Chondrocyte (in vitro differentiated cells): ENCODE results near the gene SNRNP70. TPM values are rescaled to one million over a fixed set of nuclear protein-coding genes. Genes with fewer than 3 reads are reported as not detected.
A peak's percentile ranks its signal among the peaks of the same experiment; 100 is the strongest.

Source experiments
- DNase-seq: peaks from one replicate; pipeline ENCODE4 v3.0.0; 2021; ENCODE audit warnings: mixed read lengths, low spot score
- H3K27ac Mint-ChIP-seq: one replicate; pipeline ENCODE4 v1.8.0; 2021; ENCODE audit warnings: mild to moderate bottlenecking, moderate library complexity, mixed read lengths; ENCODE audit not compliant: unreplicated experiment
- H3K27me3 Mint-ChIP-seq: 2 replicates; pipeline ENCODE4 v1.8.0; 2021; ENCODE audit warnings: low read depth, mixed read lengths
- H3K36me3 Mint-ChIP-seq: 2 replicates; pipeline ENCODE4 v1.8.0; 2021; ENCODE audit warnings: low read depth, mixed read lengths
- H3K4me1 Mint-ChIP-seq: 2 replicates; pipeline ENCODE4 v1.8.0; 2021; ENCODE audit warnings: low read depth, mild to moderate bottlenecking, mixed read lengths
- H3K4me3 Mint-ChIP-seq: one replicate; pipeline ENCODE4 v1.8.0; 2021; ENCODE audit warnings: mild to moderate bottlenecking, moderate library complexity, mixed read lengths; ENCODE audit not compliant: unreplicated experiment
- H3K9me3 Mint-ChIP-seq: 2 replicates; pipeline ENCODE4 v1.8.0; 2021; ENCODE audit warnings: low read depth, mixed read lengths
- total RNA-seq: library from RNA; stranded (reverse); gene quantifications from 3 replicates; pipeline ENCODE4 v1.2.1, GENCODE V29; 2021
- TF ChIP-seq, protein P1 (sequence below): fragments of 200-600 bp; sonication (generic); IDR thresholded peaks from 2 replicates; pipeline ENCODE4 v1.5.0; 2021; ENCODE audit warnings: antibody characterized with exemption, mild to moderate bottlenecking, moderate library complexity

Gene SNRNP70
- total RNA-seq, 1 donor from 2014 or later: 151 TPM

DNA sequence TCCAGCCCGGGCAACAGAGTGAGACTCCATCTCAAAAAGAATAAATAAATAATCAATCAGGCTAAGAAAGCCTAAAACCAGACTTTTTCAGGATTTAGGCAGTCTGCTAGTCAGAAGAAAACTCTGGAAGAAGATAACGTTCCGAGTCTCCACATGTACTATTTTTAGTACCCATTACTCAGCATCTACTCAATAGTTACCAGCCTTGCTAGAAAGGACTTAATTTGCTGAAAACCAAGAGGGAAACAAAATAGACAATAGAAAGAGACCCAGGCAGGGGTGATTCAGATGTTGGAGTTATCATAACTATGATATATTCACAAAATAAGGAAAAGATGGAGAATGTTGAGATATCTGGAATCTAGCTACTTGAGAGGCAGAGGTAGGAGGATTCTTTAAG is 25.3 kb downstream of the SNRNP70 start:
- no peak for DNase-seq
- peak overlapping the region; percentile 79 for H3K27ac Mint-ChIP-seq
- peaks cover 20% of the 10 kb centered on the region for H3K36me3 Mint-ChIP-seq
- no peaks in the 10 kb centered on the region for H3K9me3 Mint-ChIP-seq
- H3K4me1 Mint-ChIP-seq: peaks cover 40% of the 10 kb centered on the region
- no peaks in the 10 kb centered on the region for H3K27me3 Mint-ChIP-seq
- H3K4me3 Mint-ChIP-seq: no peak overlapping the region
- TF ChIP-seq, protein P1, sequence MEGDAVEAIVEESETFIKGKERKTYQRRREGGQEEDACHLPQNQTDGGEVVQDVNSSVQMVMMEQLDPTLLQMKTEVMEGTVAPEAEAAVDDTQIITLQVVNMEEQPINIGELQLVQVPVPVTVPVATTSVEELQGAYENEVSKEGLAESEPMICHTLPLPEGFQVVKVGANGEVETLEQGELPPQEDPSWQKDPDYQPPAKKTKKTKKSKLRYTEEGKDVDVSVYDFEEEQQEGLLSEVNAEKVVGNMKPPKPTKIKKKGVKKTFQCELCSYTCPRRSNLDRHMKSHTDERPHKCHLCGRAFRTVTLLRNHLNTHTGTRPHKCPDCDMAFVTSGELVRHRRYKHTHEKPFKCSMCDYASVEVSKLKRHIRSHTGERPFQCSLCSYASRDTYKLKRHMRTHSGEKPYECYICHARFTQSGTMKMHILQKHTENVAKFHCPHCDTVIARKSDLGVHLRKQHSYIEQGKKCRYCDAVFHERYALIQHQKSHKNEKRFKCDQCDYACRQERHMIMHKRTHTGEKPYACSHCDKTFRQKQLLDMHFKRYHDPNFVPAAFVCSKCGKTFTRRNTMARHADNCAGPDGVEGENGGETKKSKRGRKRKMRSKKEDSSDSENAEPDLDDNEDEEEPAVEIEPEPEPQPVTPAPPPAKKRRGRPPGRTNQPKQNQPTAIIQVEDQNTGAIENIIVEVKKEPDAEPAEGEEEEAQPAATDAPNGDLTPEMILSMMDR: no peak

- Mint-ChIP-seq H3K36me3 (peaks cover 18% of the 10 kb centered on the region), H3K27me3 (no peaks in the 10 kb centered on the region), H3K4me1 (peaks cover 42% of the 10 kb centered on the region), H3K27ac (peak overlapping the region; percentile 27), H3K9me3 (no peaks in the 10 kb centered on the region), H3K4me3 (no peak overlapping the region)
- TF ChIP-seq, protein P1: no peak
- DNase-seq: no peak
Observed at GRCh38 chr19:49111218-49111998, 26.2 kb downstream of the SNRNP70 start.

DNA sequence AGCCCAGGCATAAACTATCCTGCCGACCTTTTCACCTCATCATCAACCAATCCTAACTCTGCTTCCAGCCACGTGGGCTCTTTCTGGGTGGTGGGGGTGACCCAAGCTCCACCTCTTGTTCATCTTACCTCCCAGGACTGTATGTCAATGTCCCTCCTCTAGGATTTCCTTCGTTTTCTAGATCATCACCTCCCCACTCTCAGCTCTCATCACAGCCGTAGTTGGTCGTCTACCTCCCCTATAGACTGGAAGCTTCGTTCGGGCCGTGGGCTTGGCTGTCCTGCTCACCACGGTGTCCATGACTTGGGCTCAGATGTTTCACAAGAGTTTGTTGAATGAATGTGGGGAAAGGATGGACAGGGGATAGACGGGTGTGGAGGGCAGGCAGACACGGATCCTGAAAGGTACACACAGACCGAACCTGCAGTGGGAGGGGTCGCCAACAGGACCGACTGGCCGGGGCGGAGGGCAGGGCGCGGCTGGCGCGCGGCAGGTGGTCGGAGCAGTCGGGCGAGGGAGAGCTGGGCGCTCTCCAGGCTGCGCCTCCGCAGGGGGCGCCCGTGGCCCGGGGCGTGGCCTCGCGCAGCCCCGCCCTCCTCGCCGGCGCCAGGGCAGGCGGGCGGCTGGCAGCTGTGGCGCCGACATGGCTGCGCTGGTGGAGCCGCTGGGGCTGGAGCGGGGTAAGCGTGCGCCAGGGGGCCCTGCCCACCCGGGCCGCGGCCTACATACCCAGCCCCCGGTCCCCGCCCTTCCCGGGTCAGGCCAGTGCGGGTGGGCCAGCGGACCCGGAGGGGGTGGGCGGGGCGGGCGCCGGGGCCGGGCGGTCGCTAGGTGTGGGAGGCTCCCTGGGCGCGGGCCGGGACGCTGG is 28.7 kb downstream of the SNRNP70 start, which contains the start of gene LIN7B:
TSS of gene LIN7B (plus strand) at position 609 of the 868 bp plus-strand sequence. CDS start at position 644, 35 bp downstream.
- H3K4me1 Mint-ChIP-seq: peaks cover 50% of the 10 kb centered on the region
- peaks cover under 1% of the 10 kb centered on the region for H3K36me3 Mint-ChIP-seq
- peak within 1 kb of the TSS; percentile 82 for H3K27ac Mint-ChIP-seq
- H3K4me3 Mint-ChIP-seq: peak within 1 kb of the TSS; percentile 78
- TF ChIP-seq, protein P1: peak; percentile 76
- no peak for DNase-seq
- H3K9me3 Mint-ChIP-seq: no peaks in the 10 kb centered on the region
- no peaks in the 10 kb centered on the region for H3K27me3 Mint-ChIP-seq

DNA sequence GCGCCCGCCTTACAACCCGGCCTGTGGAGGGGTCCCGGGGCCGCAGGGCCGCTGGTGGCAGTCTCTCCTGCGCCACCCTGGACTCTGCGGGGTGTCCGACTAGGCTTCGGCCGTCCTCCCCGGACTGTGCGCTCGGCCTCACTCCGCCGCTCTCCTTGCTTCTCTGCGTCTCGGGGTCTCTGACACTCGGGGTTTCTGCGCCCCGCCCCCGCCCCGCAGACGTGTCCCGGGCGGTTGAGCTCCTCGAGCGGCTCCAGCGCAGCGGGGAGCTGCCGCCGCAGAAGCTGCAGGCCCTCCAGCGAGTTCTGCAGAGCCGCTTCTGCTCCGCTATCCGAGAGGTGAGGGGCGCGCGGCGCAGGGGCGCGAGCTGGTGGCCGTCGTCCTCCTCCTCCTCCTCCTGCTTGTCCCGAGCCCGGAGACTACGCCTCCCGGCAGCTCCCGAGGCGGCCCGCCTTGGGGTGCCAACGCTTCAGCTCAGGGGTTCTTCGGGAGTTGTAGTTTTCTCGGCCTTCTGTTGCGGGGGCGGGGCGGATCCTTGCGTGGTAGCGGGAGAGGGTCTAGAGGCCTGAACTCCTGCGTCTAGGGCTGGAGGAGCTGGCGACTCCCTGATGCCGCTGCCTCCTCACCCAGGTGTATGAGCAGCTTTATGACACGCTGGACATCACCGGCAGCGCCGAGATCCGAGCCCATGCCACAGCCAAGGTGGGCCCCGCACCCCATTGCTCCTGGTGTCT is 29.5 kb downstream of the SNRNP70 start:
- no peaks in the 10 kb centered on the region for H3K9me3 Mint-ChIP-seq
- TF ChIP-seq, protein P1: no peak
- H3K27ac Mint-ChIP-seq: peak overlapping the region; percentile 12
- peaks cover 43% of the 10 kb centered on the region for H3K4me1 Mint-ChIP-seq
- H3K36me3 Mint-ChIP-seq: no peaks in the 10 kb centered on the region
- no peaks in the 10 kb centered on the region for H3K27me3 Mint-ChIP-seq
- peak overlapping the region; percentile 73 for H3K4me3 Mint-ChIP-seq
- DNase-seq: no peak

DNA sequence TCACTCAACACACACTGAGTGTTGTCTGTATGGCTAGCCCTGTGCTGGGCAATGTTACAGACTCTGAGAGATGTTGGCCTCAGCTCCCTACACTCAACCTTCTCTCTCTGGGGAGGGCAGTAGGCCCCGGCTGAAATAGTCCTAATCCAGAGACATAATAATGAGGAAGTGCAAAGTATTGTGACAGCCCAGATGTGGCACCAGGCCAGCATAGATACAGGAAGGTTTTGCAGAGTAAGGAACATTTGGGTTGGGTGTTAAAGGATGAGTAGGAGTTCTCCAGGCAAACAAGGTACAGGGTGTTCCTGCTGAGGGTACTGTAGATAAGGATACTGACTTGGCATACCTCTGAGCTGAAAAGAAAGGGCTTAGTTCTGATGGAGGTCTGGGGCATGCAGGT is 31.3 kb downstream of the SNRNP70 start:
- TF ChIP-seq, protein P1: no peak
- peaks cover 37% of the 10 kb centered on the region for H3K4me1 Mint-ChIP-seq
- H3K36me3 Mint-ChIP-seq: no peaks in the 10 kb centered on the region
- no peaks in the 10 kb centered on the region for H3K27me3 Mint-ChIP-seq
- H3K27ac Mint-ChIP-seq: peak overlapping the region; percentile 24
- H3K9me3 Mint-ChIP-seq: no peaks in the 10 kb centered on the region
- no peak for DNase-seq
- H3K4me3 Mint-ChIP-seq: peak overlapping the region; percentile 25
